ENCODE results near the gene PFKFB4. TPM values are rescaled to one million over a fixed set of nuclear protein-coding genes. Genes with fewer than 3 reads are reported as not detected.

PFKFB4 gene
- total and polyA plus RNA-seq, 2 experiments from 2014 or later: 8.6 to 22.9 TPM

GRCh38 chr3:48595075-48595525, 38.5 kb upstream of the PFKFB4 start, which contains the start of gene COL7A1:
Gene COL7A1, minus strand, starts transcription at chr3:48595329. Its CDS starts 170 bp downstream, at chr3:48595159.
- TF ChIP-seq EZH2phosphoT487 (IDR thresholded peaks at IDR 0.05; ENCODE audit: unreplicated experiment): no peak
- TF ChIP-seq STAT1 (IDR thresholded peaks at IDR 0.05; ENCODE audit: unreplicated experiment): no peak
- no peak for TF ChIP-seq ZNF462 (CRISPR knock-in tag; IDR thresholded peaks at IDR 0.05)
- TF ChIP-seq JUNB (IDR thresholded peaks at IDR 0.05; ENCODE audit: unreplicated experiment): no peak
- no peak for TF ChIP-seq ZNF331 (CRISPR knock-in tag; IDR thresholded peaks at IDR 0.05; ENCODE audit: low read depth)
- TF ChIP-seq ZNF114 (CRISPR knock-in tag; IDR thresholded peaks at IDR 0.05): no peak
- DNase-seq (ENCODE audit: low spot score) (peak; percentile 68), ATAC-seq (peak; percentile 46)
- Histone ChIP-seq H3K27ac (ENCODE audit: low read depth) (no peak within 1 kb of the TSS), H3K4me3 (peak within 1 kb of the TSS; percentile 59), H2AFZ (peak within 1 kb of the TSS; percentile 94), H3K4me2 (peak within 1 kb of the TSS; percentile 88), H3K36me3 (ENCODE audit: insufficient read depth) (0 out of 2 replicates have a peak, but pooled peaks cover 6% of the 10 kb centered on the region), H4K20me1 (replicated peaks; ENCODE audit: insufficient read depth) (no peaks in the 10 kb centered on the region; the same call in 1 of the 2 replicates), H3K27me3 (ENCODE audit: insufficient read depth) (peaks cover 11% of the 10 kb centered on the region; the same call in 1 of the 2 replicates), H3K4me1 (ENCODE audit: insufficient read depth) (peaks cover 17% of the 10 kb centered on the region; the same call in 1 of the 2 replicates), H3K9me2 (ENCODE audit: insufficient read depth) (no peaks in the 10 kb centered on the region), H3F3A (replicated peaks; ENCODE audit: low read depth) (0 out of 2 replicates have a peak, but pooled peaks cover 7% of the 10 kb centered on the region), H3K79me2 (replicated peaks; ENCODE audit: insufficient read depth) (no peaks in the 10 kb centered on the region)
- Mint-ChIP-seq H3K36me3 (ENCODE audit: low read depth) (peaks cover 22% of the 10 kb centered on the region), H3K4me3 (peak within 1 kb of the TSS; percentile 60), H3K27ac (no peak within 1 kb of the TSS; the same call in 1 of the 2 replicates), H3K27me3 (ENCODE audit: insufficient read depth, low read depth, poor library complexity) (peaks cover 22% of the 10 kb centered on the region), H3K9me3 (no peaks in the 10 kb centered on the region), H3K4me1 (peaks cover 12% of the 10 kb centered on the region)
